Measurements from ENCODE around the gene CLCA2.

CLCA2 gene

GRCh38 chr1:86429835-86430234 lies 5.9 kb downstream of the CLCA2 start:
- no peak for DNase-seq (ENCODE audit: low read depth in 2 of 2, low spot score in 1 of 2)

GRCh38 chr1:86430376-86430775 lies 6.4 kb downstream of the CLCA2 start:
- no peak for DNase-seq (ENCODE audit: low read depth in 2 of 2, low spot score in 1 of 2)

GRCh38 chr1:86434059-86434458 lies 10.1 kb downstream of the CLCA2 start:
- no peak for DNase-seq (ENCODE audit: low read depth in 2 of 2, low spot score in 1 of 2)

GRCh38 chr1:86435327-86435726 lies 11.4 kb downstream of the CLCA2 start:
- DNase-seq (ENCODE audit: low read depth in 2 of 2, low spot score in 1 of 2): no peak

GRCh38 chr1:86436041-86436440 lies 12.1 kb downstream of the CLCA2 start:
- DNase-seq (ENCODE audit: low read depth in 2 of 2, low spot score in 1 of 2): no peak

- DNase-seq (ENCODE audit: low read depth in 2 of 2, low spot score in 1 of 2): no peak
These were observed 17.6 kb downstream of the CLCA2 start for GRCh38 chr1:86441581-86441980.

- no peak for DNase-seq (ENCODE audit: low read depth in 2 of 2, low spot score in 1 of 2)
These were observed 18.0 kb downstream of the CLCA2 start for GRCh38 chr1:86441997-86442396.

- no peak for DNase-seq (ENCODE audit: low read depth in 2 of 2, low spot score in 1 of 2)
These were observed 21.9 kb downstream of the CLCA2 start for GRCh38 chr1:86445919-86446318.

- no peak for DNase-seq (ENCODE audit: low read depth in 2 of 2, low spot score in 1 of 2)
These were observed 23.3 kb downstream of the CLCA2 start for GRCh38 chr1:86447198-86447790.

- DNase-seq (ENCODE audit: low read depth in 2 of 2, low spot score in 1 of 2): no peak
These were observed 24.7 kb downstream of the CLCA2 start for GRCh38 chr1:86448670-86449069.

GRCh38 chr1:86449103-86449502 lies 25.1 kb downstream of the CLCA2 start:
- DNase-seq (ENCODE audit: low read depth in 2 of 2, low spot score in 1 of 2): no peak

GRCh38 chr1:86450847-86451246 lies 26.9 kb downstream of the CLCA2 start:
- no peak for DNase-seq (ENCODE audit: low read depth in 2 of 2, low spot score in 1 of 2)

GRCh38 chr1:86453664-86454063 lies 29.7 kb downstream of the CLCA2 start:
- no peak for DNase-seq (ENCODE audit: low read depth in 2 of 2, low spot score in 1 of 2)

GRCh38 chr1:86455073-86455472 lies 31.1 kb downstream of the CLCA2 start:
- DNase-seq (ENCODE audit: low read depth in 2 of 2, low spot score in 1 of 2): no peak

GRCh38 chr1:86460998-86461397 lies 37.0 kb downstream of the CLCA2 start:
- no peak for DNase-seq (ENCODE audit: low read depth in 2 of 2, low spot score in 1 of 2)

GRCh38 chr1:86461482-86461881 lies 37.5 kb downstream of the CLCA2 start:
- DNase-seq (ENCODE audit: low read depth in 2 of 2, low spot score in 1 of 2): no peak

- no peak for DNase-seq (ENCODE audit: low read depth in 2 of 2, low spot score in 1 of 2)
These were observed 40.8 kb downstream of the CLCA2 start for GRCh38 chr1:86464819-86465218.

GRCh38 chr1:86466109-86466844 lies 42.3 kb downstream of the CLCA2 start:
- DNase-seq (ENCODE audit: low read depth in 2 of 2, low spot score in 1 of 2): no peak

GRCh38 chr1:86466986-86467385 lies 43.0 kb downstream of the CLCA2 start:
- DNase-seq (ENCODE audit: low read depth in 2 of 2, low spot score in 1 of 2): no peak

GRCh38 chr1:86468501-86468977 lies 44.6 kb downstream of the CLCA2 start, which contains the start of gene CLCA1:
Gene CLCA1 (plus strand): TSS chr1:86468927. CDS start chr1:86468972, 45 bp downstream.
- no peak for DNase-seq (ENCODE audit: low read depth in 2 of 2, low spot score in 1 of 2)

GRCh38 chr1:86470859-86471258 lies 46.9 kb downstream of the CLCA2 start:
- no peak for DNase-seq (ENCODE audit: low read depth in 2 of 2, low spot score in 1 of 2)

GRCh38 chr1:86471291-86471690 lies 47.3 kb downstream of the CLCA2 start:
- no peak for DNase-seq (ENCODE audit: low read depth in 2 of 2, low spot score in 1 of 2)

GRCh38 chr1:86472152-86472551 lies 48.2 kb downstream of the CLCA2 start:
- no peak for DNase-seq (ENCODE audit: low read depth in 2 of 2, low spot score in 1 of 2)
